OCI-LY1 (cell line): ENCODE measurements around the gene USP47.

Experiments
- CTCF ChIP-seq: fragments of 200-600 bp; sonication (generic), shearing (Covaris generic); IDR thresholded peaks from 2 replicates; pipeline ENCODE4 v1.5.1; 2017; ENCODE audit warnings: mild to moderate bottlenecking, antibody characterized with exemption, low read length, moderate library complexity, mixed read lengths
- EZH2 ChIP-seq: fragments of 200-600 bp; sonication (generic), shearing (Covaris generic); IDR thresholded peaks from 2 replicates; pipeline ENCODE4 v1.8.0; 2017; ENCODE audit warnings: borderline replicate concordance, mixed run types, mild to moderate bottlenecking, antibody characterized with exemption, low read length, moderate library complexity, mixed read lengths

DNA sequence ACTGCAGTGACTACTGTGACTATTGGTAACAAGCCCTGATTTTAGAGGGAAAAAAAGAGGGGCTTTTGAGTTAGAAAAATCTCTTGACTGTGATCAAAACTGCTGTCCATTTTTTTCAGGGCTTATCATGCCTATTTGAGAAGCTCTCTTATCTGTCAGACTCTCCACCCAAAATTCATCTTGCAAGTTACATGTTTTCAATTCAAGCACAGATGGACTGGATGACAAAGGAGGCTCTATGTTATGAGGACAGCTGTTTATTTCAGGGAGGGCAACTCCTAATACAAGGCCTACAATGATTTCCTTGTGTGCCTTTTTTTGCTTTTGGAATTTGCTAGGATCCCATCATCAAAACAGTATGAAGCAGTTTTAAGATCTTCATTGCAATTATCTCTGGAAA is 35.2 kb upstream of the USP47 start:
- TF ChIP-seq CTCF (no peak), EZH2 (no peak)
